GM18511 (cell line): Measurements from ENCODE around the gene YRDC.

Experiments used
- ATAC-seq: cut with Tn5 transposase; IDR thresholded peaks from one replicate; pipeline ENCODE4 v1.9.1; 2021; ENCODE audit warnings: mild to moderate bottlenecking, moderate library complexity; ENCODE audit not compliant: unreplicated experiment

Gene YRDC

DNA sequence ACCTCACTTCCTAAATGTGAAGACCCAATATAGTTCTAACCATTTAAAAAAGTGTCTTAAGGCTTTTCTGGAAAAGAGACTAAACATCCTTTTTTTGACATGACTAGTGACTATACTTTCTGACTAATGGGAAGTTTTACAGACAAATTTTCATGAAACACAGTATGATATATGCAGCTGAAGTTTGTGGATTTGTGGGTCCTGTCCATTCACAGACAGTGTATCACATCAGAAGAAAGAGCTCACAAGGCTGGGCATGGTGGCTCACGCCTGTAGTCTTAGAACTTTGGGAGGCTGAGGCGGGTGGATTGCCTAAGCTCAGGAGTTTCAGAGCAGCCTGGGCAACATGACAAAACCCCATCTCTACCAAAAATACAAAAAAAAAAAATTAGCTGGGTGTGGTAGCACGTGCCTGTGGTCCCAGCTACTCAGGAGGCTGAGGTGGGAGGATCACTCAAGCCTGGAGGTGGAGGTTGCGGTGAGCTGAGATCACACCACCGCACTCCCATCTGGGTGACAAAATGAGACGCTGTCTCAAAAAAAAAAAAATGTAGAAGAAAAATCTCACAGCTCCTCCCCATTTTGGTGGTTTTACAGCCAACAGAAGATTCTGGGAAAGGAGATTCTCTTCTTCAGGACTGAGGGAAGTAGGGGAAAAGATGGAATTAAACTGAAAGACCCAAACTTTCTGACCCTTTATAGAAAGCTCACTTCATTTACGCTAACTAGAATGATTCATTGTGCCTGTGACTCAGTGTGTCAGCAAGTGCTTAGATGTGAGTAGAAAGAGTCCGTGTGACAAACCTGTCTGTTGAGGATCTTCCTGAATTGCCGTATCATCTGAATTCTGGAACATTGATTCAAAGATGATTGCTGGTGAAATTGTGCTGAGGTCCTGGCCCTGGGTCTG is 15.2 kb upstream of the YRDC start:
- ATAC-seq: no peak

- no peak for ATAC-seq
These were observed 13.5 kb upstream of the YRDC start for GRCh38 chr1:37821481-37821880.

GRCh38 chr1:37817481-37817880 is 9.5 kb upstream of the YRDC start:
- no peak for ATAC-seq

GRCh38 chr1:37814252-37814651 is 6.2 kb upstream of the YRDC start:
- ATAC-seq: no peak

DNA sequence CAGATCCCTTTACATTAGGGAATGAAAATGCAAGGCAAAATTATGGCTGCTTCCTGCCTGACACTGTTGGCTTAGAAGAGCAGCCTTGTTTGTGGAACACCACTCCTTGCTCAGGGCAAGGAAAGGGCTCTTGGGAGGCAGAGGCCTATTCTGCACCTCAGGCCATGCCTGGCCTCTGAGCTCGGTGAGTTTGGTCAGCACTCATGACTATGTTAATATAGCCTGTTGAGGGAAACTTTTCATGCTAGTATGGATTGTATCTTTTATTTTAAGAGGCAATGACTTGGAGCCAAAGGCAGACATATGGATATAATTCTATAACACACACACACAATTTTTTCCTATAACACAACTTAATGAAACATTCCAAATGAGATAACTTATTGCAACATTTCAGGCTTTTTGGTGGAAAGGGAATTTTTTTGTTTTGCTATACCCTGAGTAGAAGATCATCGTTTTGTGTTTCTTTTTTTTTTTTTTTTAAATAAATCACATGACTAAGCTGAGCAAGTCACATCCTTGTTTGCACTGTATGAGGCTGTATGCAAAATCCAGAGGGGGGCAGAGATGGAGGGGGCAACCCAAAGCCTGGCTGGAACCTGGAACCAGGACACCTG is 5.6 kb upstream of the YRDC start:
- no peak for ATAC-seq

DNA sequence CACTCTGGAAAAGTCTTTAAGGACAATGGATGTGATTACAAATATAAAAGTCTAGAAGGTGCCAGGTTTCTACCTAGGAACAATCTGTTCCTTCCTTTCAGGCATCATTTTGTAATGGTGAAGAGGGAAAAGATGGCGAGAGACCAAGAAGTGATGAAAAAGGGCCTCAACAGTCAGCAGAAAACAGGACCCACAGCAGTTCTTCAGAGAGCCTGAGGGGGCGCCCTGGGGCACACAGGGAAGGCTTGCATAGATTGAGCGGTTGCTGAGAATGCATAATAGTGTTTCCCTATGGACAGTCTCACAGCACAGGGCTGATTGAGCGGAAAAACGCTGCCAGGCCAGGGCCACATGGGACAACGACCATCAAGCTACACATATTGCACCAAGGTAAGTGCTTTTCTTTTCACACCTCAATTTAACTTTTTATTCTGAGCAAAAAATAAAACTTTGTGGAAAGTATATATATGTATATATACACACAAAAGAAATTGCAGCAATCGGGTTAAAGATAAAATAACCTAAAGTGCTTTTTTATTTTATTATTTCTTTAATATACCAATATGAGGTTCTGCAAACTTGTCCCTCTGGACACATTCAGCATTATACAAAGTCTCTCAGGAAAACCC is 3.1 kb upstream of the YRDC start:
- ATAC-seq: no peak

GRCh38 chr1:37809942-37810341 is 1.9 kb upstream of the YRDC start:
- ATAC-seq: no peak

- ATAC-seq: peak; percentile 53
These were observed 636 bp upstream of the YRDC start for GRCh38 chr1:37808369-37809319.

DNA sequence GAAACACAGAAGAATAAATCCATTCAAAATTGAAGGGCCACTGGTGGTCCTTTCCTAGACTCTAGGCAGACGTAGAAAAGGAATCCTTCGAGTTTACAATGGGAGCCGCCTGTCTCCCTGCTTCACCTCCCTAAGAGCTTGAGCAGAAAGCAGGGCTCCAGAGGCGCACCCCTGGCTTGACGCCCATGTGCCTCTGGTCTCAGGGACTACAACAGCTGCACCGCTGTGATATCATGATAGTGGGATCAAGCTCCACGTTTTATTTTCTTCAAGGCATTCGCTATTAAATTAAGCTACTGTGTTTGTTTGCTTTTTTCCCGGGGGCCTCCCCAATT is 821 bp downstream of the YRDC start:
- no peak for ATAC-seq

DNA sequence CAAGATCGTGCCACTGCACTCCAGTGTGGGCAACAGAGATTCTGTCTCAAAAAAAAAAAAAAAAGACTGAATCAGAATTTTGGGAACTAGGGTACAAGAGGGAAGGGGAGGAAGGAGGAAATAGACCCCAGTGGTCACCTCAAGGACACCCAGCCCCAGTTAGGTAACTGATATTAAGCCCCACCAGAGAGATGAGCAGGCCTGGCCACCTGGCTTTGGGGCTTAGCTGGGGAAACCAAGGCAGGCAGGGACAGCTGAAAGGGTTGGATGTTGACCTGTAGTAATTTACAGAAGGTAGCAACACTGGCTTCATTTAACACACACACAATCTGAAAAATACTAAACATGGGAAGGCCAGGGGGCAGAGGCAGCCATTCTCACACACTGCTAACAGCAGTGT is 5.6 kb downstream of the YRDC start:
- no peak for ATAC-seq

DNA sequence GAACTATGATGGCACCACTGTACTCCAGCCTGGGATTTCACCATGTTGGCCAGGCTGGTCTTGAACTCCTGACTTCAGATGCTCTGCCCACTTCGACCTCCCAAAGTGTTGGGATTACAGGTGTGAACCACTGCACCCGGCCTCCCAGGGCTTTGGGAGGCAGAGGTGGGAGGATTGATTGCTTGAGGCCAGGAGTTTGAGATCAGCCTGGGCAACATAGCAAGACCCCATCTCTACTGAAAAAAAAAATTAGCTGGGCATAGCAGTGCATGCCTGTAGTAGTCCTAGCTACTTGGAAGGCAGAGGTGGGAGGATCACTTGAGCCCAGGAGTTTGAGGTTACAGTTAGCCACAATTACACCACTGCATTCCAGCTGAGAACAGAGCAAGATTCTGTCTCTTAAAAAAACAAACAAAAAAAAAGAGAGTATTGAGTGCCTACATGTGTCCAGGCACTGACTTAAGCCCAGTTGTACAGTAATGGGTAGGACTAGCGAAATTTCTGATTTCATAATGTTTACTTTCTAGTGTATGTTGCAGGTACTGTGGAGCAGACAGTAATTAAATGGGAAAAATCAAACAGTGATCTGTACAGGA is 10.2 kb downstream of the YRDC start:
- no peak for ATAC-seq

GRCh38 chr1:37795340-37796125 is 12.5 kb downstream of the YRDC start:
- no peak for ATAC-seq

DNA sequence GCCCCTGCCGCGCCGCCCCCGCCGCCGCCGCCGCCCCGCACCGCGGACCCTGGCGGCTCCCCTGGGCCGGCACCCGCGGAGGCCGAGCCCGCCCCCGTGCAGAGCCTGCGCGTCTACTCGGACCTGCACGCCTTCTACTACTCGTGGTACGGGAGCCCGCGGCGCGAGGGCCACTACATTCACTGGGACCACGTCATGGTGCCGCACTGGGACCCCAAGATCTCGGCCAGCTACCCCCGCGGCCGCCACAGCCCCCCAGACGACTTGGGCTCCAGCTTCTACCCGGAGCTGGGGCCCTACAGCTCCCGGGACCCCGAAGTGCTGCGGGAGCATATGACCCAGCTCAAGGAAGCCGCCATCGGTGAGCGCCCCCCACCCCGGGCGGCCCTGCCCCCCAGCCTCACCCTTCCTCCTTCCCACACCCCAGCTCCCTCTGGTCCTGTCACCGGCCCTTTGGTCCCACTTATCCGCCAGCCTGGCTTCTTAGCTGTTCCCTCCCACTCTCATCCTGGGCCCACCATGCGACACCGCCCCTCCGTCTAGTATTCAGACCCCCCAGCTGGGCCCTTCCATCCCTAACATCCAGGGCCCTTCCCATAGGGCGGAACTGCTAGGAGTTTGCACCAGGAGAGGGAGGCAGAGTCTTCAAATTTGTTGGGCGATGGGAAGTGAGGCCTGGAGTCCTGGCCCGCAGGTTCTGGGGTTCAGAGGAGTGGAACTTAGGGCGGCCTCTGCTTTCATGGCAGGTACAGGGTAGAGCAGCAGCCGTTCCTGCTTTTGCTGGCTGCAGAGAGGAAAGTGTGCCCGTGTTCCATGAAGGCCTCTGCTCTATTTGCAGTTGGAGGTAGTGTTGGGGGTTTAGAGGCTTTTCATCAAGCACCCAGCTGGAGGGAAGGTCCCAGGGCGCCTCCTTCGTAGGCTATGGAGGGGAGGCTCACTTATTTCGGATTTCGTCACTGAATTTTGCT is 13.4 kb downstream of the YRDC start:
- ATAC-seq: peak; percentile 29

GRCh38 chr1:37793773-37794371 is 14.1 kb downstream of the YRDC start, which contains the start of gene MANEAL:
TSS of gene MANEAL (plus strand) at chr1:37793847. CDS start at chr1:37794183, 336 bp downstream.
- peak; percentile 62 for ATAC-seq

DNA sequence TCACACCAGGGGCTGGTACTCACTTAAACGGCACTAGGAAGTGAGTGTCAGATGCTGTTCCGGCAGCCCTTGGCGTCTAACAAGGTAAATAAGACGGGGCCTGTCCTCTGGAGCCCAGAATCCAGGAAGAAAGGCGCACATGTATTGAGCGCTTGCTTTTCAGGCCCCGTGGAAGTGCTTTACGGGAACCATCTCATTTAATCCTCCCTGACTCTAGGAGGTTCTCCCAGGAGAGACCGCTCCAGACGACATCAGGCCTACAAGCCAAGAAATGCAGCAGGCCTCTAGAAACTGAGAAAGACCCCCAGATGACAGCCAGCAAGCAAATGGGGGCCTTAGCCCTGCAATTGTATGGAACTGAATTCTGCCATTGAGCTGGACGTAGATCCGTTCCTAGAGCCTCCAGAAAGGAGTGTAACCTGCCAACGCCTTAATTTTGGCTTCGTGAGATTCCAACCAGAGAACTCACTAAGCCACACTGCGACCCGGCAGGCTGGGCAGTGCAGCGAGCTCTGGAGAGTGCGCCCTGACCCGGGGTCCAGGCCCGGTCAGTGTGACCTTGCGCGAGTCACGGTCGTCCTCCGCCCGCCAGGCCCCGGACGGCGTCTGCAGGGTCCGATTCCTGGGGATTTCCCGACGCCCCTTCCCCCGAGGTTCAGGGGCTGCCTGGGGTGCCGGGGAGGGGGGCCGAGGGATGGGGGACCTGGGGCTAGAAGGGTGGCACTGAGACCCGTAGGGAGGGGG is 14.9 kb downstream of the YRDC start:
- ATAC-seq: no peak

DNA sequence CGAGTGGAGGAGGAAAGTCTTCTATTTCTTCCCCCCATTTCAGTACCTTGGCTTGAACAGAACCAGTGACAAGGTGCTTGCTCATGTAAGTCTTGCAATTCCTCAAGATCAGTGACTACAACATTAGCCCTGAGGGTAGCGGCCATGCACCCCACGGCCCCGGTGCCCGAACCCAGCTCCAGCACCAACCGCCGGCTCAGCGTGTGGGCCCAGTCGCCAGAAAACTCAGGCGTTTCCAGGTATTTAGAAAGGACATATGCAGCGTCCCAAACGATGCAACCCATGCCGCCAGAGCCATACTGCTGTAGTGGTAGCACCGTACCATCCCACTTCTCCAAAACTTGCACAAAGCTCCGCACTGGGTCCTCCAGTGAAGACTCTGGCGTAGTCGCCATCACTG is 25.5 kb downstream of the YRDC start:
- ATAC-seq: no peak

- no peak for ATAC-seq
These were observed 29.4 kb downstream of the YRDC start for GRCh38 chr1:37778654-37779053.
